HFF-Myc (cell line): Measurements from ENCODE around the gene BIRC7.

Experiments used
- DNase-seq: peaks from one replicate; pipeline ENCODE4 v3.0.0-alpha.2; 2011; ENCODE audit warnings: low read depth; ENCODE audit errors: extremely low read depth
- H3K4me3 ChIP-seq: replicated peaks from 2 replicates; pipeline ENCODE4 v1.5.1; 2011; ENCODE audit warnings: low read depth, mild to moderate bottlenecking, control low read depth, low read length
- TF ChIP-seq, protein P1 (sequence below): IDR thresholded peaks from 2 replicates; pipeline ENCODE4 v1.5.1; 2012; ENCODE audit warnings: mild to moderate bottlenecking, low read depth, low read length, control low read depth; ENCODE audit errors: missing control alignments

Gene BIRC7

DNA sequence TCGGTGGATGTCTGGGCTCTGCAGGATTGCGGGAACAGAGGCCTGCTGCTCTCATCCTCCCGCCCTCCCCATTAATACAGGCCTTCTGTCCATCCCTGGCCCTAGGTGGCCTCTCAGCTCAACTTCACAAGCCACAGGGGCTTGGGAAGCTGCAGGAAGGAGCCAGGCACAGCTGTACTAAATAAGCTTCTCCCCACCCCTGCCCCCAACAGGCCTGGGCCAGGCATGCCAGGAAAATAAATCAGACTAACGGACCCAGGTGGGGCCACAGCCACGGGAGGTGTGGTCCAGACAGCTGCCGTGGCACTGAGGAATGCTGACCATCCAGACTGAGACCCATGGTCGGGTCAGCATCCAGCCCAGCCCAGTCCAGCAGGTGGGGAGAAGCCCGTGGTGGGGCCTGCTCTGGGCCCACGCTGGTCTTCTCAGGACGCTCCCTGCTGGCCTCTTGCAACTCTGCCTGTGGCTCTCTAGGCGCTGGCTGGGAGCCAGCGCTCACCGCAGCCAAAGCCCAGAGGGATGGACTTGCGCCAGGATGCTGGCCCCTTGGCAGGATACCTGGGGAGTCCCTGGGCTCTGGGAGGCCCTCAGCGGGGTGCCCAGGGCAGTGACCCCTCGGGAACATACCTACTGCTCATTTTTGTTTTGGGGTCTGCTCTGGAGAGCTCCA lies 11.2 kb upstream of the BIRC7 start:
- no peak overlapping the region for H3K4me3 ChIP-seq
- no peak for DNase-seq
- TF ChIP-seq, protein P1, sequence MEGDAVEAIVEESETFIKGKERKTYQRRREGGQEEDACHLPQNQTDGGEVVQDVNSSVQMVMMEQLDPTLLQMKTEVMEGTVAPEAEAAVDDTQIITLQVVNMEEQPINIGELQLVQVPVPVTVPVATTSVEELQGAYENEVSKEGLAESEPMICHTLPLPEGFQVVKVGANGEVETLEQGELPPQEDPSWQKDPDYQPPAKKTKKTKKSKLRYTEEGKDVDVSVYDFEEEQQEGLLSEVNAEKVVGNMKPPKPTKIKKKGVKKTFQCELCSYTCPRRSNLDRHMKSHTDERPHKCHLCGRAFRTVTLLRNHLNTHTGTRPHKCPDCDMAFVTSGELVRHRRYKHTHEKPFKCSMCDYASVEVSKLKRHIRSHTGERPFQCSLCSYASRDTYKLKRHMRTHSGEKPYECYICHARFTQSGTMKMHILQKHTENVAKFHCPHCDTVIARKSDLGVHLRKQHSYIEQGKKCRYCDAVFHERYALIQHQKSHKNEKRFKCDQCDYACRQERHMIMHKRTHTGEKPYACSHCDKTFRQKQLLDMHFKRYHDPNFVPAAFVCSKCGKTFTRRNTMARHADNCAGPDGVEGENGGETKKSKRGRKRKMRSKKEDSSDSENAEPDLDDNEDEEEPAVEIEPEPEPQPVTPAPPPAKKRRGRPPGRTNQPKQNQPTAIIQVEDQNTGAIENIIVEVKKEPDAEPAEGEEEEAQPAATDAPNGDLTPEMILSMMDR = no peak

DNA sequence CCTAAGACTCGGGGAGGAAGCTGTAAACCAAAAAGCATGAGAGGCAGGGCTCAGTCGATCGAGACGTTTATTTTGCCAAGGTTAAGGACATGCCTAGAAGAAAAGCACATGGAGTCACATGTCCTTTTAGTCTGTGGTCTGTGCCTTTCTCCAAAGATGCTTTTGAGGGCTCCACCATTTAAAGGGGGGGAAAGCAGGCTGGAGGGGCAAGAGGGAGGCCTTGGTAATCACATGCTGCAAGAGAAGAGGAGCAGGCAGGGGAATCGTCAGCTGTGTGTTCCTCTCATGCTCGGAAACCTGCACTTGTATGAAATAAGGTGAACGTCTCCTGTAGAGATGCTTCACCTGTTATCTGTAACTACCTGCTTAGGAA lies 10.6 kb upstream of the BIRC7 start:
- DNase-seq = no peak
- H3K4me3 ChIP-seq = no peak overlapping the region
- TF ChIP-seq, protein P1 = no peak

DNA sequence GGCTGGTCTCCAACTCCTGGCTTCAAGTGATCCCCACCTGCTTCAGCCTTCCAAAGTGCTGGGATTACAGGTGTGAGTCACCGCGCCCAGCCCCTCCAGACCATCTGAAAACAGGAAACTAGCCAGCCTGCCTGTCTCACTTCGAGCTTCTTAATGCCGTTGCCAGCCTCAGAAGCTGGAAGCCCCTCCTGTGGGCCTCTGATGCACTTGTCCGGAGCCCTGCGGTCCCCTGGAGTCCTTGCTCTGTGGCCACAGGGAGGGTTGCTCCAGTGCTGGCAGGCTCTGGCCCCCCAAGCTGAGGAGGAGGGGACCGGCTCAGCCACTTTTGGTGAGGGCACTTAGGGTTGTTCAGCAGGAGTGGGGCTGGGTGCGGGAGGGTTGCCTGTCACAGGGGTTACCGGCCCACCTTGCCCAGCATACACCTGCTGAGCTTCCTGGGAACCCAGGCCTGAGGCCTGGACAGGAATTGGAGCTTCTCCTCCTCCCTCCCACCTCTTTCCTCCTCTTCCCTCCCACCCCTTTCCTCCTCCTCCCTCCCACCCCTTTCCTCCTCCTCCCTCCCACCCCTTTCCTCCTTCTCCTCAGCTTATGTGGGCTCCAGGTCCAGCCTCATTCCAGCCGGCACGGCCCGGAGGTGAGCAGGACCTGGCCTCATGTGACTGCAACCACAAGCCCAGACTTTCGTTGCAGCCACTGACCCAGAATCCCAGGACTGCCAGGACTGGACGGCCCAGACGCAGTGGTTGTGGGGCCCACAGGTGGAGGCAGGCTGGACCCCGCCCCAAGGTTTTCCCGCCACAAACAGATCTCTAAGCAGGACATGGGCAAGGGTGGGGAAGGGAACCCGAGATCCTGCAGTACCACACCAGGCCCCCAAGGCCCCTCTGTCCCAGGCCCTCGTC lies 9.4 kb upstream of the BIRC7 start:
- H3K4me3 ChIP-seq = no peak overlapping the region
- DNase-seq = no peak
- TF ChIP-seq, protein P1 = no peak

DNA sequence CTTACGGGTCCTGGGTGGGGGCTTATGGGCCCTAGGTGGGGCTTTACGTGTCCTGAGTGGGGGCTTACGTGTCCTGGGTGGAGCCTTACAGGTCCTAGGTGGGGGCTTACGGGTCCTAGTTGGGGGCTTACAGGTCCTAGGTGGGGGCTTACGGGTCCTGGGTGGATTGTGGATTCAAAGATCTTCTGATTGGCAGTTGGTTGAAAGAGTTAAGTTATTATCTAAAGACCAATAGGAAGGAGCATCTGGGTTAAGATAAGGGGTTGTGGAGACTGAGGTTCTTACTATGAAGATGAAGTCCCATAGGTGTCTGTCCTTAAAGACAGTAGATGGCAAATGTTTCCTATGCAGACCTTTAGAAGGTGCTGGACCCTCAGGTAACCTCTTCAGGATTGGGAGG lies 8.4 kb upstream of the BIRC7 start:
- H3K4me3 ChIP-seq = no peak overlapping the region
- DNase-seq = no peak
- TF ChIP-seq, protein P1 = no peak

DNA sequence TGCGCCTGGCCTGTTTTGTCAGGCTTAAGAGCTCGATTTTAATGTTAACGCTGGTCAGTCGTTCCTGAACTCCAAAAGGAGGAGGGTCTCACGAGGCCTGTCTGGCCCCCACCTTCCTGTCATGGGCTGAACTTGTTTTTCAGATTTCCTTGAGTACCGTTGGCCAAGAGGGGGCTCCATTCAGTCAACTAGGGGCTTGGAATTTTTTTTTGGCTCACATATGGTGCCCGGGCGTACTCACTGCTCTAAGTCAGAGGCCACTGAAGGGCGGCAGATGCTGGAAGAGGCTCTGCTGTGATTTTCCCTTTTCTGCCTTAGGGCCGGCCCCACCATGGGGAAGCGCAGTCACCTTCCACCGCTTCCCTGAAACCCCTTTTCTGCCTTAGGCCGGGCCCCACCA lies 6.9 kb upstream of the BIRC7 start:
- H3K4me3 ChIP-seq = no peak overlapping the region
- TF ChIP-seq, protein P1 = no peak
- DNase-seq = no peak

GRCh38 chr20:63230800-63231268 lies 4.9 kb upstream of the BIRC7 start:
- TF ChIP-seq, protein P1 = peak; percentile 56
- no peak overlapping the region for H3K4me3 ChIP-seq
- no peak for DNase-seq
